Testis (tissue), 2 donors: ENCODE data around the gene MYH14.

Experiments used
- POLR2A ChIP-seq: fragments of 450-650 bp; IDR thresholded peaks from one replicate; pipeline ENCODE4 v1.6.1; 2017; ENCODE audit warnings: antibody characterized with exemption, mild to moderate bottlenecking, moderate library complexity
- TF ChIP-seq, protein P1 (sequence below), 3 experiments: fragments of 450-650 bp in 2 of 3; fragments of 200-600 bp in 1 of 3; sonication (generic) in 1 of 3; IDR thresholded peaks; one replicate each; pipeline ENCODE4 v1.5.1; 2016 to 2019; ENCODE audit warnings: antibody characterized with exemption in 3 of 3, mild to moderate bottlenecking in 2 of 3, moderate library complexity in 1 of 3

DNA sequence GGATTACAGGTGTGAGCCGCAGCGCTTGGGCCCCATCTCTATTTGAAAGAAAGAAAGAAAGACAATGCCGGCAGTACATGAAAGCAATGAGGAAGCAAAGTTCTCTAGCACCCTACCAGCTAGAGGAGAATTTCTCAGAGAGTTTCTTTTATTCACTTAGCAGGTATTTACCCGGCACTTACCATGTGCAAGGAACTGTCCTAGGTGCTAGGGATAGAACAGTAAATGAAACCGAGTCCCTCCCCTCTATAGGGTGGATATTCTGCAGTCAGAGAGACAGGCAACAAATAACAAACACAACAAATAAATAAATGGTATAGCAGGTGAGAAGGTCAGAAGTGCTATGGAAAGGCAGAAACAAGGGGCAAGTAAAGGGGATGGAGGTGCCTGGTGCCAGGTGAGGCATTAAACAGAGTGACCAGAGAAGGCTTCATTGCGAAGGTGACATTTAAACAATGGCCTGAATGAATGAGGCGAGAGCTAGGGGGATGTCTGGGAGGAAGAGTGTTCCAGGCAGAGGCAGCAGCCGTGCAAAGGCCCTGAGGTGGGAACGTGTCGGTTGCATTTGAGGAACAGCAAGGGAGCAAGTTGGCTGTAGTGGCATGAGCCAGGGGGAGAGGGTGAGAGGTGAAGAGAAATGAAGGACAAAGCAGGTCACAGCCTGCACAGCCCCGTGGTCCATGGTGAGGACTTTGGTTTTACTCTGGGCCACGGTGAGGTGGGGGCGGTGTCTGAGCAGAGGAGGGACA is 10.8 kb upstream of the MYH14 start:
- TF ChIP-seq, protein P1, sequence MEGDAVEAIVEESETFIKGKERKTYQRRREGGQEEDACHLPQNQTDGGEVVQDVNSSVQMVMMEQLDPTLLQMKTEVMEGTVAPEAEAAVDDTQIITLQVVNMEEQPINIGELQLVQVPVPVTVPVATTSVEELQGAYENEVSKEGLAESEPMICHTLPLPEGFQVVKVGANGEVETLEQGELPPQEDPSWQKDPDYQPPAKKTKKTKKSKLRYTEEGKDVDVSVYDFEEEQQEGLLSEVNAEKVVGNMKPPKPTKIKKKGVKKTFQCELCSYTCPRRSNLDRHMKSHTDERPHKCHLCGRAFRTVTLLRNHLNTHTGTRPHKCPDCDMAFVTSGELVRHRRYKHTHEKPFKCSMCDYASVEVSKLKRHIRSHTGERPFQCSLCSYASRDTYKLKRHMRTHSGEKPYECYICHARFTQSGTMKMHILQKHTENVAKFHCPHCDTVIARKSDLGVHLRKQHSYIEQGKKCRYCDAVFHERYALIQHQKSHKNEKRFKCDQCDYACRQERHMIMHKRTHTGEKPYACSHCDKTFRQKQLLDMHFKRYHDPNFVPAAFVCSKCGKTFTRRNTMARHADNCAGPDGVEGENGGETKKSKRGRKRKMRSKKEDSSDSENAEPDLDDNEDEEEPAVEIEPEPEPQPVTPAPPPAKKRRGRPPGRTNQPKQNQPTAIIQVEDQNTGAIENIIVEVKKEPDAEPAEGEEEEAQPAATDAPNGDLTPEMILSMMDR (IDR thresholded peaks at IDR 0.05): no peak
- TF ChIP-seq POLR2A: no peak
